GM10266 (cell line): ENCODE data around the gene LAMB4.

Experiments
- DNase-seq: peaks from one replicate; pipeline ENCODE4 v3.0.0; 2012; ENCODE audit errors: extremely low spot score
- CTCF ChIP-seq: IDR thresholded peaks from 2 replicates; pipeline ENCODE4 v1.5.1; 2012; ENCODE audit warnings: mild to moderate bottlenecking, low read depth; ENCODE audit not compliant: control insufficient read depth, insufficient read depth; ENCODE audit errors: missing control alignments

Gene LAMB4

GRCh38 chr7:107993891-107994291 is 136.3 kb downstream of the LAMB4 start:
- no peak for DNase-seq
- no peak for TF ChIP-seq CTCF

GRCh38 chr7:107989618-107990373 is 140.4 kb downstream of the LAMB4 start:
- DNase-seq = no peak
- no peak for TF ChIP-seq CTCF

- no peak for TF ChIP-seq CTCF
- no peak for DNase-seq
These were observed 147.2 kb downstream of the LAMB4 start for GRCh38 chr7:107982918-107983389.

GRCh38 chr7:107982042-107982840 is 147.9 kb downstream of the LAMB4 start:
- no peak for DNase-seq
- no peak for TF ChIP-seq CTCF

GRCh38 chr7:107981466-107981865 is 148.7 kb downstream of the LAMB4 start:
- no peak for DNase-seq
- no peak for TF ChIP-seq CTCF

- no peak for TF ChIP-seq CTCF
- DNase-seq = no peak
These were observed 149.4 kb downstream of the LAMB4 start for GRCh38 chr7:107980671-107981190.

GRCh38 chr7:107980171-107980570 is 150.0 kb downstream of the LAMB4 start:
- no peak for DNase-seq
- TF ChIP-seq CTCF = no peak
